Testis (tissue), 2 donors: ENCODE results near the gene RCAN3.
"Not testable (repeated sequence)": the region's sequence is repeated elsewhere in the genome, so short reads cannot be mapped to it uniquely, and the experiment has no call there.

ENCODE experiments used
- CTCF ChIP-seq, 3 experiments: fragments of 450-650 bp in 2 of 3; fragments of 200-600 bp in 1 of 3; sonication (generic) in 1 of 3; IDR thresholded peaks; one replicate each; pipeline ENCODE4 v1.5.1; 2016 to 2019; ENCODE audit warnings: antibody characterized with exemption in 3 of 3, mild to moderate bottlenecking in 2 of 3, moderate library complexity in 1 of 3
- POLR2A ChIP-seq: fragments of 450-650 bp; IDR thresholded peaks from one replicate; pipeline ENCODE4 v1.6.1; 2017; ENCODE audit warnings: antibody characterized with exemption, mild to moderate bottlenecking, moderate library complexity

- TF ChIP-seq CTCF (IDR thresholded peaks at IDR 0.05); POLR2A: not testable (repeated sequence)
Measured at GRCh38 chr1:24488159-24488558, 14.5 kb upstream of the RCAN3 start.
